ENCODE results near the gene KCNJ12. TPM values are rescaled to one million over a fixed set of nuclear protein-coding genes. Genes with fewer than 3 reads are reported as not detected.
A peak's percentile ranks its signal among the peaks of the same experiment; 100 is the strongest.

KCNJ12 gene
- total and polyA plus RNA-seq, 2 donors from 2014 or later = 3.1 to 3.4 TPM

DNA sequence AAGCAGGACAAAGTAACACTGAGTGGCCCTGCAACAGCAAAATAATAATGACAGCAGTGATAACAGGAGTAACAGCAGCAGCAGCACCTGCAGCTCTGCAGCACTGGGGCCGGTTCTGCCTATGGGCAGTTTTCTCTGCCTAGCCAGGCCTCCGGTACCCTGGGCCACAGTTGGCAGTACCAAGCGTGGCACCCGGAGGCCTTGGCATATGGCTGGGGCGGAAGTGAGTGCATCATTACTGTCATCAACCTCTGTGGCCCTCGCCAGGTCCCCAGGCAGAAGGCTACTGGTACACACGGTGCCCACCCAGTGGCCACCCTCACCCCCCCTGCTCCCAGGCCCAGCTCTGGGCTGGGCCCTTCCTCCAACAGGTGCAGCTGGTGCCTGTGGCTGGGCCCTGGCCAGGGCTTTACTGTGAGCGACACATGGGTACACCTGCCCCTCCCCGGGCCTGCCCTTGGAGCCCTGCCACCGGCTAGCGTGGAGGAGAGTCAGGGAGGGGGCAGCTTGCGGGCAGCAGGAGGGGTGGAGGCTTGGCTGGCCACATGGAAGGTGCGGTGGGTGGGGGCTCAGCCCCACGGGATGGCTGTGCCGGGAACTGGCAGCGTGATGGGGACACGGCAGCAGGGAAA, 3.0 kb downstream of the KCNJ12 start:
- no peak overlapping the region for H3K4me3 ChIP-seq (ENCODE audit: low read length in 3 of 3)
- peaks cover 5% of the 10 kb centered on the region for H3K27me3 ChIP-seq (ENCODE audit: control insufficient read depth, insufficient read depth, low read length)
- TF ChIP-seq, protein P1, sequence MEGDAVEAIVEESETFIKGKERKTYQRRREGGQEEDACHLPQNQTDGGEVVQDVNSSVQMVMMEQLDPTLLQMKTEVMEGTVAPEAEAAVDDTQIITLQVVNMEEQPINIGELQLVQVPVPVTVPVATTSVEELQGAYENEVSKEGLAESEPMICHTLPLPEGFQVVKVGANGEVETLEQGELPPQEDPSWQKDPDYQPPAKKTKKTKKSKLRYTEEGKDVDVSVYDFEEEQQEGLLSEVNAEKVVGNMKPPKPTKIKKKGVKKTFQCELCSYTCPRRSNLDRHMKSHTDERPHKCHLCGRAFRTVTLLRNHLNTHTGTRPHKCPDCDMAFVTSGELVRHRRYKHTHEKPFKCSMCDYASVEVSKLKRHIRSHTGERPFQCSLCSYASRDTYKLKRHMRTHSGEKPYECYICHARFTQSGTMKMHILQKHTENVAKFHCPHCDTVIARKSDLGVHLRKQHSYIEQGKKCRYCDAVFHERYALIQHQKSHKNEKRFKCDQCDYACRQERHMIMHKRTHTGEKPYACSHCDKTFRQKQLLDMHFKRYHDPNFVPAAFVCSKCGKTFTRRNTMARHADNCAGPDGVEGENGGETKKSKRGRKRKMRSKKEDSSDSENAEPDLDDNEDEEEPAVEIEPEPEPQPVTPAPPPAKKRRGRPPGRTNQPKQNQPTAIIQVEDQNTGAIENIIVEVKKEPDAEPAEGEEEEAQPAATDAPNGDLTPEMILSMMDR (IDR thresholded peaks at IDR 0.05; ENCODE audit: borderline replicate concordance, extremely low read depth, insufficient read depth) = no peak
- intact Hi-C loops (cut with DNase I) = no loop called here
- no peak overlapping the region for H3K27ac ChIP-seq (ENCODE audit: low read depth in 2 of 2, low read length in 2 of 2)
- FAIRE-seq (no peak), DNase-seq (peak in 1 of 5 donors; percentile 89)
- H3K9ac ChIP-seq (ENCODE audit: low read length in 3 of 3) = no peak overlapping the region
- no peaks in the 10 kb centered on the region for H3K9me3 ChIP-seq (ENCODE audit: control insufficient read depth in 2 of 3, insufficient read depth in 1 of 3, low read length in 3 of 3)
- peaks cover 0 to 8% (median 0%) of the 10 kb centered on the region in 3 donors for H3K4me1 ChIP-seq (ENCODE audit: control insufficient read depth in 2 of 3, insufficient read depth in 2 of 3, low read depth in 1 of 3, low read length in 3 of 3)
- no peaks in the 10 kb centered on the region for H3K36me3 ChIP-seq (ENCODE audit: control insufficient read depth in 2 of 3, insufficient read depth in 3 of 3, low read length in 3 of 3)

DNA sequence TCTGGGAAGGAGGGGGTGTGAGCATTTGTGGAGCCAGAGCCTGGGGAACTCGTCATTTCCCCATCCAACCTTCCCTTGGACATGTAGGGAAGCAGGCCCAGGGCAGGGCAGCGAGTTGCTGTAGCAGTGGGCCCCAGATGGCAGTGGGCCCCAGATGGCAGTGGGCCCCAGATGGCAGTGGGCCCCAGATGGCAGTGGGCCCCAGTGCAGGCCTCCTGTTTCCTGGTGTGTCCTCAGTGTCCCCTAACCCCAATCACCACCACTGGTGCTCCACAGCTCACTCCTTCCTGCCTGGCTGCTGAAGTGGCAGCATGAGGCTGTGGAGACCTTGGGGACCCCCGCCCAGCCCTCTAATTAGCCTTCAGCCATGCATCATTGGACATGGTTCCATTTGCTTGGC, 4.5 kb downstream of the KCNJ12 start:
- no peak for FAIRE-seq
- Histone ChIP-seq H3K36me3 (ENCODE audit: control insufficient read depth in 2 of 3, insufficient read depth in 3 of 3, low read length in 3 of 3) (no peaks in the 10 kb centered on the region), H3K9me3 (ENCODE audit: control insufficient read depth in 2 of 3, insufficient read depth in 1 of 3, low read length in 3 of 3) (no peaks in the 10 kb centered on the region), H3K27me3 (ENCODE audit: control insufficient read depth, insufficient read depth, low read length) (peaks cover 5% of the 10 kb centered on the region), H3K4me1 (ENCODE audit: control insufficient read depth in 2 of 3, insufficient read depth in 2 of 3, low read depth in 1 of 3, low read length in 3 of 3) (peaks cover 0 to 7% (median 0%) of the 10 kb centered on the region in 3 donors), H3K9ac (ENCODE audit: low read length in 3 of 3) (no peak overlapping the region), H3K27ac (ENCODE audit: low read depth in 2 of 2, low read length in 2 of 2) (no peak overlapping the region), H3K4me3 (ENCODE audit: low read length in 3 of 3) (no peak overlapping the region)
- TF ChIP-seq, protein P1 (IDR thresholded peaks at IDR 0.05; ENCODE audit: borderline replicate concordance, extremely low read depth, insufficient read depth) = no peak
- intact Hi-C loops (cut with DNase I) = no loop called here
- no peak for DNase-seq

DNA sequence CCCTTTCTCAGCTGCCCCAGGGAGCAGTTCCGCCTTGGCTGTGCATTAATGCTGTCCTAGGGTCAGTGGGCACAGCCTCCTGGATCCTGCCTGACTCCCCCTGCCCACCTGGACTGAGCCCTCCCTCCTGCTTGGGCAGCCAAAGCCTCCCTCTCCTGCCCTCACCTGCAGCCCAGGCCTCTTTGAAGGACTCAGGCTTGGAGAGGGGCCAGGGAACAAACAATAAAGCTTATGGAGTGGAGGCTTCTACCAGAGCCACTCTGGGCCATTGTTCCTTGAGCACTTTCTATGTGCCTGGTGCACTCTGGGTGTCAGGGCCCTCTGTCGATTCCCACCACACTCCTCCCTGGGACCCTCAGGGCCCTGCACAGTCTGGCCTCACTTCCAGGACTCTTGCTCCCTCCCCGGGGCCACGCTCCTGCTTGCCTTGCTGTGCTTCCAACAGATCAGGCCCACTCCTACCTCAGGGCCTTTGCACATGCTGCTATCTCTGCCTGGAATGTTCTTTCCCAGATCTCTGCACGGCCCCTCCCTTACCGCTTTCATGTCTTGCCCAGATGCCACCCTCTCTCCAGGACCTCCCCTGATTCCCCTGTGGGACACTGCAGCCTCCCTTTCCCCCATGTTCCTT, 5.0 kb downstream of the KCNJ12 start:
- intact Hi-C loops (cut with DNase I) = no loop called here
- Histone ChIP-seq H3K27me3 (ENCODE audit: control insufficient read depth, insufficient read depth, low read length) (peaks cover 3% of the 10 kb centered on the region), H3K27ac (ENCODE audit: low read depth in 2 of 2, low read length in 2 of 2) (no peak overlapping the region), H3K4me1 (ENCODE audit: control insufficient read depth in 2 of 3, insufficient read depth in 2 of 3, low read depth in 1 of 3, low read length in 3 of 3) (peaks cover 0 to 5% (median 0%) of the 10 kb centered on the region in 3 donors), H3K9me3 (ENCODE audit: control insufficient read depth in 2 of 3, insufficient read depth in 1 of 3, low read length in 3 of 3) (no peaks in the 10 kb centered on the region), H3K9ac (ENCODE audit: low read length in 3 of 3) (no peak overlapping the region), H3K36me3 (ENCODE audit: control insufficient read depth in 2 of 3, insufficient read depth in 3 of 3, low read length in 3 of 3) (no peaks in the 10 kb centered on the region), H3K4me3 (ENCODE audit: low read length in 3 of 3) (no peak overlapping the region)
- DNase-seq (peak in 1 of 5 donors; percentile 24), FAIRE-seq (no peak)
- TF ChIP-seq, protein P1 (IDR thresholded peaks at IDR 0.05; ENCODE audit: borderline replicate concordance, extremely low read depth, insufficient read depth) = no peak

Data from kidney (tissue), 14 donors.